GM18517 (cell line): Measurements from ENCODE around the gene TMEM38A.

Source experiments
- ATAC-seq: cut with Tn5 transposase; IDR thresholded peaks from one replicate; pipeline ENCODE4 v1.9.1; 2021; ENCODE audit warnings: mild to moderate bottlenecking, moderate library complexity; ENCODE audit not compliant: unreplicated experiment

Gene TMEM38A

GRCh38 chr19:16739546-16739945, 78.6 kb downstream of the TMEM38A start:
- no peak for ATAC-seq
